HepG2 (cell line): ENCODE results near the gene MXD3.

ENCODE experiments used
- MIER2 ChIP-seq: IDR thresholded peaks from 2 replicates; pipeline ENCODE4 v1.6.1; 2016; ENCODE audit warnings: missing biosample characterization, missing genetic modification reagents
- NFE2L2 ChIP-seq: fragments of 150-350 bp; IDR thresholded peaks from 2 replicates; pipeline ENCODE4 v1.6.1; 2014; ENCODE audit warnings: low read length
- NR3C1 ChIP-seq: sonication (generic); formaldehyde crosslinking; IDR thresholded peaks from 2 replicates; pipeline ENCODE4 v1.4.0; 2020; ENCODE audit warnings: missing genetic modification reagents
- SRSF1 ChIP-seq: fragments of 200-400 bp; formaldehyde crosslinking; optimal IDR thresholded peaks from 2 replicates; pipeline ENCODE3; 2017; ENCODE audit warnings: mild to moderate bottlenecking, low read depth, low read length, moderate library complexity
- TF ChIP-seq, protein P1 (sequence below): sonication (generic); formaldehyde crosslinking; IDR thresholded peaks from 2 replicates; pipeline ENCODE4 v1.5.0; 2020; ENCODE audit warnings: mild to moderate bottlenecking, missing genetic modification reagents, moderate library complexity
- TF ChIP-seq, protein P2 (sequence below): sonication (generic); formaldehyde crosslinking; IDR thresholded peaks from 2 replicates; pipeline ENCODE4 v1.5.1; 2020; ENCODE audit warnings: mild to moderate bottlenecking, missing genetic modification reagents
- TF ChIP-seq, protein P3 (sequence below): IDR thresholded peaks from 2 replicates; pipeline ENCODE4 v1.6.1; 2012; ENCODE audit warnings: low read depth, low read length, improper control_type of control experiment

DNA sequence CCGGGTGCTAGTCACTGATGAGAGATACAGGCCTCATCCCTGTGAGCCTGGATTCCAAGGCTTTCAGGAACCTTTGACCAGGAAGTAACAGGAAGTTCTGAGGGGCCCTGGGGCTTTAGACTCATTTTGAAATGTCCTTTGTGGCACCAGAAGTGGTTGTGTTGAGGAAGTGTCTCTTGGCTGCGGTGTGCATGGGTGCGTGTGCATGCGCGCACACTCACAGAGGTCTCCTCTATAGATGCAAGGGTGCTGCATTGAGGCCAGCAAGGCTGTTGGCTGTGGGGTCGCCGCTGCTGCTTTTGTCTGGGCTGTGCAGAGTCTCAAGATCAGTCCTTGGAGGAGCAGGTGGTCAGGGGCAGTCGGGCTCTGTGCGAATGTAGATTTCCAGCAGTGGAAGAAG lies 15.8 kb downstream of the MXD3 start:
- TF ChIP-seq NR3C1 = no peak
- TF ChIP-seq, protein P1, sequence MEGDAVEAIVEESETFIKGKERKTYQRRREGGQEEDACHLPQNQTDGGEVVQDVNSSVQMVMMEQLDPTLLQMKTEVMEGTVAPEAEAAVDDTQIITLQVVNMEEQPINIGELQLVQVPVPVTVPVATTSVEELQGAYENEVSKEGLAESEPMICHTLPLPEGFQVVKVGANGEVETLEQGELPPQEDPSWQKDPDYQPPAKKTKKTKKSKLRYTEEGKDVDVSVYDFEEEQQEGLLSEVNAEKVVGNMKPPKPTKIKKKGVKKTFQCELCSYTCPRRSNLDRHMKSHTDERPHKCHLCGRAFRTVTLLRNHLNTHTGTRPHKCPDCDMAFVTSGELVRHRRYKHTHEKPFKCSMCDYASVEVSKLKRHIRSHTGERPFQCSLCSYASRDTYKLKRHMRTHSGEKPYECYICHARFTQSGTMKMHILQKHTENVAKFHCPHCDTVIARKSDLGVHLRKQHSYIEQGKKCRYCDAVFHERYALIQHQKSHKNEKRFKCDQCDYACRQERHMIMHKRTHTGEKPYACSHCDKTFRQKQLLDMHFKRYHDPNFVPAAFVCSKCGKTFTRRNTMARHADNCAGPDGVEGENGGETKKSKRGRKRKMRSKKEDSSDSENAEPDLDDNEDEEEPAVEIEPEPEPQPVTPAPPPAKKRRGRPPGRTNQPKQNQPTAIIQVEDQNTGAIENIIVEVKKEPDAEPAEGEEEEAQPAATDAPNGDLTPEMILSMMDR = no peak
- TF ChIP-seq MIER2 (CRISPR knock-in tag) = no peak
- TF ChIP-seq, protein P2, sequence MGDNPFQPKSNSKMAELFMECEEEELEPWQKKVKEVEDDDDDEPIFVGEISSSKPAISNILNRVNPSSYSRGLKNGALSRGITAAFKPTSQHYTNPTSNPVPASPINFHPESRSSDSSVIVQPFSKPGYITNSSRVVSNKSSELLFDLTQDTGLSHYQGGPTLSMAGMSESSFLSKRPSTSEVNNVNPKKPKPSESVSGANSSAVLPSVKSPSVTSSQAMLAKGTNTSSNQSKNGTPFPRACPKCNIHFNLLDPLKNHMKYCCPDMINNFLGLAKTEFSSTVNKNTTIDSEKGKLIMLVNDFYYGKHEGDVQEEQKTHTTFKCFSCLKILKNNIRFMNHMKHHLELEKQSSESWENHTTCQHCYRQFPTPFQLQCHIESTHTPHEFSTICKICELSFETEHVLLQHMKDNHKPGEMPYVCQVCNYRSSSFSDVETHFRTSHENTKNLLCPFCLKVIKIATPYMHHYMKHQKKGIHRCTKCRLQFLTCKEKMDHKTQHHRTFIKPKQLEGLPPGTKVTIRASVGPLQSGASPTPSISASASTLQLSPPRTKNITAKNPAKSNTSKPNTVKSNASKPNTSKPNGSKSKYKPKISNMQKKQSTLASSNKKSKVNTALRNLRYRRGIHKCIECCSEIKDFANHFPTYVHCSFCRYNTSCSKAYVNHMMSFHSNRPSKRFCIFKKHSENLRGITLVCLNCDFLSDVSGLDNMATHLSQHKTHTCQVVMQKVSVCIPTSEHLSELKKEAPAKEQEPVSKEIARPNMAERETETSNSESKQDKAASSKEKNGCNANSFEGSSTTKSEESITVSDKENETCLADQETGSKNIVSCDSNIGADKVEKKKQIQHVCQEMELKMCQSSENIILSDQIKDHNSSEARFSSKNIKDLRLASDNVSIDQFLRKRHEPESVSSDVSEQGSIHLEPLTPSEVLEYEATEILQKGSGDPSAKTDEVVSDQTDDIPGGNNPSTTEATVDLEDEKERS (CRISPR knock-in tag) = no peak
- TF ChIP-seq, protein P3, sequence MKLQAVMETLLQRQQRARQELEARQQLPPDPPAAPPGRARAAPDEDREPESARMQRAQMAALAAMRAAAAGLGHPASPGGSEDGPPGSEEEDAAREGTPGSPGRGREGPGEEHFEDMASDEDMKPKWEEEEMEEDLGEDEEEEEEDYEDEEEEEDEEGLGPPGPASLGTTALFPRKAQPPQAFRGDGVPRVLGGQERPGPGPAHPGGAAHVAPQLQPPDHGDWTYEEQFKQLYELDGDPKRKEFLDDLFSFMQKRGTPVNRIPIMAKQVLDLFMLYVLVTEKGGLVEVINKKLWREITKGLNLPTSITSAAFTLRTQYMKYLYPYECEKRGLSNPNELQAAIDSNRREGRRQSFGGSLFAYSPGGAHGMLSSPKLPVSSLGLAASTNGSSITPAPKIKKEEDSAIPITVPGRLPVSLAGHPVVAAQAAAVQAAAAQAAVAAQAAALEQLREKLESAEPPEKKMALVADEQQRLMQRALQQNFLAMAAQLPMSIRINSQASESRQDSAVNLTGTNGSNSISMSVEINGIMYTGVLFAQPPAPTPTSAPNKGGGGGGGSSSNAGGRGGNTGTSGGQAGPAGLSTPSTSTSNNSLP = no peak
- no peak for TF ChIP-seq SRSF1
- no peak for TF ChIP-seq NFE2L2
